ENCODE results near the gene RAI1. TPM values are rescaled to one million over a fixed set of nuclear protein-coding genes. Genes with fewer than 3 reads are reported as not detected.

RAI1 gene
- total and polyA plus RNA-seq, 2 of the 8 experiments (the other 6 are each of a cell fraction or from before 2014, with no cell fraction given): 0.39 to 1.2 TPM

GRCh38 chr17:17822189-17822588, 140.9 kb downstream of the RAI1 start (continued):
- TF ChIP-seq EP300 (IDR thresholded peaks at IDR 0.05; ENCODE audit: borderline replicate concordance in 1 of 2, low read depth in 2 of 2, low read length in 2 of 2) (no peak), USF2 (IDR thresholded peaks at IDR 0.05; ENCODE audit: low read length) (no peak)

Data from H1 (cell line).